ENCODE results near the gene GSTT2B.
"Not testable (repeated sequence)": the region's sequence is repeated elsewhere in the genome, so short reads cannot be mapped to it uniquely, and the experiment has no call there.

The GSTT2B gene

GRCh38 chr22:23961084-23961771, at the start of gene GSTT2B:
GSTT2B (minus strand) TSS chr22:23961195; CDS start chr22:23961131, 64 bp downstream.
- DNase-seq = not testable (repeated sequence)

GRCh38 chr22:24010018-24010391, 49.0 kb upstream of the GSTT2B start:
- DNase-seq = no peak

- DNase-seq = no peak
These were observed 48.4 kb upstream of the GSTT2B start for GRCh38 chr22:24009227-24010017.

- no peak for DNase-seq
These were observed 47.6 kb upstream of the GSTT2B start for GRCh38 chr22:24008381-24009226.

- DNase-seq = no peak
These were observed 47.0 kb upstream of the GSTT2B start for GRCh38 chr22:24008022-24008283.

GRCh38 chr22:24007253-24008021, 46.4 kb upstream of the GSTT2B start:
- DNase-seq = no peak

- no peak for DNase-seq
These were observed 45.9 kb upstream of the GSTT2B start for GRCh38 chr22:24006914-24007214.

- DNase-seq = no peak
These were observed 45.4 kb upstream of the GSTT2B start for GRCh38 chr22:24006207-24006913.

GRCh38 chr22:24005201-24005600, 44.2 kb upstream of the GSTT2B start, which contains the start of gene GSTT4:
GSTT4 (minus strand) TSS chr22:24005453; CDS start chr22:24005356, 97 bp downstream.
- peak in 8 of 51 donors; percentile 6 to 42 (median 17) for DNase-seq

- no peak for DNase-seq
These were observed 42.9 kb upstream of the GSTT2B start for GRCh38 chr22:24003887-24004286.

GRCh38 chr22:24002851-24003250, 41.9 kb upstream of the GSTT2B start:
- no peak for DNase-seq

- no peak for DNase-seq
These were observed 41.3 kb upstream of the GSTT2B start for GRCh38 chr22:24002272-24002671.

- no peak for DNase-seq
These were observed 40.3 kb upstream of the GSTT2B start for GRCh38 chr22:24001314-24001713.

- DNase-seq = not testable (repeated sequence)
These were observed 38.8 kb upstream of the GSTT2B start for GRCh38 chr22:23999779-24000178.

- DNase-seq = no peak
These were observed 36.1 kb upstream of the GSTT2B start for GRCh38 chr22:23997092-23997491.

- not testable (repeated sequence) for DNase-seq
These were observed 32.7 kb upstream of the GSTT2B start for GRCh38 chr22:23993581-23994177.

- not testable (repeated sequence) for DNase-seq
These were observed 32.1 kb upstream of the GSTT2B start for GRCh38 chr22:23993080-23993479.

- DNase-seq = not testable (repeated sequence)
These were observed 28.7 kb upstream of the GSTT2B start for GRCh38 chr22:23989583-23990244.

- DNase-seq = not testable (repeated sequence)
These were observed 25.7 kb upstream of the GSTT2B start for GRCh38 chr22:23986538-23987178.
